HG03175 (cell line): ENCODE data around the gene CACNA1C.

Experiments used
- ATAC-seq: cut with Tn5 transposase; IDR thresholded peaks from one replicate; pipeline ENCODE4 v1.9.1; 2021; ENCODE audit warnings: mild to moderate bottlenecking, moderate library complexity; ENCODE audit not compliant: unreplicated experiment

The CACNA1C gene

GRCh38 chr12:2353691-2354090, 300.9 kb downstream of the CACNA1C start:
- ATAC-seq: no peak

GRCh38 chr12:2354151-2354991, 301.6 kb downstream of the CACNA1C start:
- ATAC-seq: no peak

- no peak for ATAC-seq
These were observed 302.4 kb downstream of the CACNA1C start for GRCh38 chr12:2355198-2355597.

- no peak for ATAC-seq
These were observed 302.8 kb downstream of the CACNA1C start for GRCh38 chr12:2355604-2356003.

GRCh38 chr12:2356601-2357125, 303.9 kb downstream of the CACNA1C start:
- no peak for ATAC-seq

- ATAC-seq: no peak
These were observed 306.3 kb downstream of the CACNA1C start for GRCh38 chr12:2358986-2359658.

- no peak for ATAC-seq
These were observed 307.2 kb downstream of the CACNA1C start for GRCh38 chr12:2359725-2360629.

- ATAC-seq: no peak
These were observed 307.9 kb downstream of the CACNA1C start for GRCh38 chr12:2360630-2361170.

- no peak for ATAC-seq
These were observed 311.2 kb downstream of the CACNA1C start for GRCh38 chr12:2363836-2364609.

- no peak for ATAC-seq
These were observed 311.9 kb downstream of the CACNA1C start for GRCh38 chr12:2364631-2365051.

GRCh38 chr12:2366711-2367110, 313.9 kb downstream of the CACNA1C start:
- no peak for ATAC-seq

GRCh38 chr12:2372178-2372577, 319.4 kb downstream of the CACNA1C start:
- no peak for ATAC-seq

- ATAC-seq: no peak
These were observed 319.9 kb downstream of the CACNA1C start for GRCh38 chr12:2372735-2373134.

GRCh38 chr12:2373307-2373706, 320.5 kb downstream of the CACNA1C start:
- ATAC-seq: no peak

GRCh38 chr12:2374092-2374906, 321.5 kb downstream of the CACNA1C start:
- ATAC-seq: no peak

GRCh38 chr12:2375871-2376270, 323.1 kb downstream of the CACNA1C start:
- ATAC-seq: no peak

- no peak for ATAC-seq
These were observed 324.3 kb downstream of the CACNA1C start for GRCh38 chr12:2376908-2377657.

GRCh38 chr12:2378835-2379330, 326.1 kb downstream of the CACNA1C start:
- no peak for ATAC-seq
